ENCODE measurements around the gene PBX3. TPM values are rescaled to one million over a fixed set of nuclear protein-coding genes. Genes with fewer than 3 reads are reported as not detected.

PBX3 gene
- total and polyA plus RNA-seq, 9 of the 15 experiments (the other 6 are each of a cell fraction or from before 2014, with no cell fraction given): 0.14 to 5.8 (median 0.92) TPM

DNA sequence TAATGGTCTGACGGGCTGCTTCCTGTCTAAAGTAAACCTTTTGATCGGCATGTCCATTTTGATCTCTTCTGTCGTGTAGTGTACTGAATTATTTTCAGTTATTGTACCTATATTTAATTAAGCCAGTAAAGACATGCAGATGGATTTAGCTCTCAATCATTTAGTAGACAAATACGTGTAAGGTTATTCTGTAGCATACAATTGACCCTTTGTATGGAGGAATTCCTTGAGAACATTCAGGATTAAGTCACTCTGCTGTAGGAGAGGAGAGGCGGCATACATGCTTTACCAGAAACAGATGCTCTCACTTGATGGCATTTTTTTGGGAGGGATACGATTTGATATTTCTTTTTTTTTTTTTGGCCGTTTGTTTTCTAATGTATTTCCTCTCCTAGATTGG, 141.0 kb downstream of the PBX3 start:
- intact Hi-C loops (cut with micrococcal nuclease) (no loop called here), in situ Hi-C loops (cut with MboI) (no loop called here)
- POLR2A ChIA-PET: no interaction called here
- TF ChIP-seq KDM1A (IDR thresholded peaks at IDR 0.05) (no peak), ZBED1 (IDR thresholded peaks at IDR 0.05) (no peak), ZNF586 (CRISPR knock-in tag; conservative IDR thresholded peaks at IDR 0.05) (no peak), SRF (CRISPR knock-in tag; IDR thresholded peaks at IDR 0.05) (no peak), NFIX (CRISPR knock-in tag; IDR thresholded peaks at IDR 0.05; ENCODE audit: low read depth) (no peak), BRF2 (IDR thresholded peaks at IDR 0.05; ENCODE audit: borderline replicate concordance, insufficient read depth, insufficient read length) (no peak), RERE (CRISPR knock-in tag; IDR thresholded peaks at IDR 0.05; ENCODE audit: borderline replicate concordance) (no peak), ZNF277 (CRISPR knock-in tag; IDR thresholded peaks at IDR 0.05; ENCODE audit: borderline replicate concordance) (no peak), RBM15 (IDR thresholded peaks at IDR 0.05; ENCODE audit: insufficient read depth, low read length) (no peak), DDX20 (tag; IDR thresholded peaks at IDR 0.05; ENCODE audit: low read depth) (no peak), HSF4 (CRISPR knock-in tag; IDR thresholded peaks at IDR 0.05; ENCODE audit: borderline replicate concordance) (no peak), NFIC (IDR thresholded peaks at IDR 0.05) (no peak)
- TF ChIP-seq, protein P1, sequence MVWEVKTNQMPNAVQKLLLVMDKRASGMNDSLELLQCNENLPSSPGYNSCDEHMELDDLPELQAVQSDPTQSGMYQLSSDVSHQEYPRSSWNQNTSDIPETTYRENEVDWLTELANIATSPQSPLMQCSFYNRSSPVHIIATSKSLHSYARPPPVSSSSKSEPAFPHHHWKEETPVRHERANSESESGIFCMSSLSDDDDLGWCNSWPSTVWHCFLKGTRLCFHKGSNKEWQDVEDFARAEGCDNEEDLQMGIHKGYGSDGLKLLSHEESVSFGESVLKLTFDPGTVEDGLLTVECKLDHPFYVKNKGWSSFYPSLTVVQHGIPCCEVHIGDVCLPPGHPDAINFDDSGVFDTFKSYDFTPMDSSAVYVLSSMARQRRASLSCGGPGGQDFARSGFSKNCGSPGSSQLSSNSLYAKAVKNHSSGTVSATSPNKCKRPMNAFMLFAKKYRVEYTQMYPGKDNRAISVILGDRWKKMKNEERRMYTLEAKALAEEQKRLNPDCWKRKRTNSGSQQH (CRISPR knock-in tag; IDR thresholded peaks at IDR 0.05): no peak
- ATAC-seq (no peak), DNase-seq (ENCODE audit: extremely low read depth in 1 of 4, low spot score in 3 of 4) (no peak), FAIRE-seq (no peak)
- no TSS peak for BruUV-seq (replicated peaks)
- Histone ChIP-seq H3K4me1 (replicated peaks in 1 of 2; ENCODE audit: control insufficient read depth in 2 of 2, insufficient read depth in 2 of 2, low read length in 2 of 2) (peaks cover 0 to 3% of the 10 kb centered on the region in 2 experiments; a peak in 1 of 5 replicates), H2AFZ (ENCODE audit: low read depth, low read length) (no peak overlapping the region), H3K9me1 (ENCODE audit: control insufficient read depth, insufficient read depth, low read length) (no peaks in the 10 kb centered on the region), H3K9me3 (replicated peaks; ENCODE audit: control insufficient read depth, insufficient read depth, low read depth, low read length) (no peaks in the 10 kb centered on the region), H3K4me2 (ENCODE audit: insufficient read depth, low read length) (no peak overlapping the region), H3K9ac (ENCODE audit: insufficient read depth in 1 of 2, low read depth in 2 of 2, low read length in 2 of 2) (no peak overlapping the region), H4K20me1 (replicated peaks; ENCODE audit: control insufficient read depth, insufficient read depth, low read length) (no peaks in the 10 kb centered on the region), H3K27ac (ENCODE audit: extremely low read depth, low read depth, low read length) (no peak overlapping the region), H3K36me3 (ENCODE audit: control insufficient read depth, insufficient read depth, low read length) (no peaks in the 10 kb centered on the region), H3K4me3 (no peak overlapping the region), H3K79me2 (ENCODE audit: control insufficient read depth, insufficient read depth, low read length) (no peaks in the 10 kb centered on the region), H3K27me3 (ENCODE audit: control insufficient read depth in 2 of 2, insufficient read depth in 2 of 2, low read length in 2 of 2) (peaks cover 13 to 16% of the 10 kb centered on the region in 2 experiments; a peak in 4 of 5 replicates)
- 2% methylated on average over 7 of the region's 7 CpGs for WGBS (ENCODE audit: insufficient coverage, low coverage, missing lambda C conversion rate)
- CTCF ChIA-PET (ENCODE audit: low intra/inter-chr PET ratio): no interaction called here
